Mucosa of descending colon (tissue), 3 donors: ENCODE results near the gene MTA3. TPM values are rescaled to one million over a fixed set of nuclear protein-coding genes. Genes with fewer than 3 reads are reported as not detected.

Source experiments
- ATAC-seq: fragments of 200-7000 bp; cut with Tn5 transposase; one replicate; pipeline ENCODE4 v1.9.1; 2020; ENCODE audit warnings: mild to moderate bottlenecking, moderate library complexity
- DNase-seq, 3 donors: peaks; one replicate each; pipeline ENCODE4 v3.0.0-alpha.2; 2020
- H3K36me3 ChIP-seq: fragments of 200-600 bp; one replicate; pipeline ENCODE4 v1.8.0; 2021; ENCODE audit warnings: low read depth, mild to moderate bottlenecking
- H3K4me1 ChIP-seq: fragments of 200-600 bp; one replicate; pipeline ENCODE4 v1.8.0; 2021; ENCODE audit warnings: low read depth, mild to moderate bottlenecking
- H3K4me3 ChIP-seq: fragments of 200-600 bp; one replicate; pipeline ENCODE4 v1.8.0; 2021; ENCODE audit warnings: mild to moderate bottlenecking
- H3K9me3 ChIP-seq: fragments of 200-600 bp; one replicate; pipeline ENCODE4 v1.8.0; 2021; ENCODE audit warnings: mild to moderate bottlenecking
- CTCF ChIP-seq: fragments of 200-600 bp; IDR thresholded peaks from one replicate; pipeline ENCODE4 v1.8.0; 2022; ENCODE audit warnings: antibody characterized with exemption, mild to moderate bottlenecking
- intact Hi-C, 2 donors: fragments of 100-400 bp; cut with DNase I in 1 of 2; cut with micrococcal nuclease in 1 of 2; formaldehyde crosslinking; loops; one replicate each; pipeline versions ENCODE4 v1.11.0 to v1.11.1; 2022; cut with DNase I, micrococcal nuclease
- total RNA-seq, 3 donors: library from RNA; stranded (reverse); fragmentation: NEBNext Ultra II Directional in 2 of 3; extraction: Animal tissue kit (Norgen Biotek cat#: 25700) in 2 of 3; gene quantifications; one replicate each; pipeline versions ENCODE4 v1.2.1 to v1.2.4, GENCODE V29; 2021 to 2023
- donor health status: DM: no; HTN: no; CAD: no; lungs with moderate emphysema.
- donor health status: DM: no; HTN: no; CAD: no.
- donor health status: DM: no; HTN: yes; CAD: no.

The MTA3 gene
- total RNA-seq, 3 donors from 2014 or later = 44.8 to 58.9 (median 52.8) TPM

DNA sequence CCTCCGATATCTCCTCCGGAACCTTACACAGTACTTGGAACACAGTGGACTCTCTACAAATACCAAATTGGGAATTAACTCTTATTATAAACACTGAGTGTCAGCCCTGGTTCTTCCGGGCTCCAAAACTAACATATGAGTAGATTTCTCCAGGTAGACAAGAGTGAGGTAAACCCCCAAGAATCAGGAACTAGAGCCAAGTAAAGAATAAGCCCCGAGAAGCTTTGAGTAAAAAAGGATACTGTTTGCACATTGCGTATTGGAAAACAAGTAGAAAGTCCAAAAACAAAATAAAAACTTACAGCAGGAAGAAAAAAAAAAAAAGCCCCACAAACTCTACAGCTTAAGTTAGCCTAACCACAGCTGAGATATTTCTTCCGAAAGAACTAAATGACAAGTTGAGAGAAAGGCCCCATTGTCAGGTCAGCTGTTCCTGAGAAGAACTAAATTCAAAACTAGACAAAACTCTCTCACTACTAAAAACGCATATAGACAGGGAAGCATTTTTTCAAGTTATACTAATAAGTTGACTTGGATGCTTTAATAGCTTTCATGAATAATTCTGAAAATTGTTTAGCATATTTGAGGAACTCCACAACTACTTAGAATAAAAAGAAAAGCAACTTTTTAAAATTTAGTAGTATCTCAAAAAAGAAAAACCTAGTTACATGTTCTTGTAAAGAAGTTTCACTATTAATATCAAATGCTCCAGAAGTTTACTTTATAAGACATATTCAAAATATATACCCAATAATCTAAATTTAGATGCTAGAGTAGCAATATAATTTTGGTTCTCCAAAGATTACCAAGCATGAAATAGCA lies 228.2 kb downstream of the MTA3 start:
- TF ChIP-seq CTCF = no peak
- Histone ChIP-seq H3K4me1 (peaks cover 2% of the 10 kb centered on the region), H3K9me3 (no peaks in the 10 kb centered on the region), H3K36me3 (no peaks in the 10 kb centered on the region), H3K4me3 (no peak overlapping the region)
- DNase-seq (no peak), ATAC-seq (no peak)
- intact Hi-C loops = no loop called here

DNA sequence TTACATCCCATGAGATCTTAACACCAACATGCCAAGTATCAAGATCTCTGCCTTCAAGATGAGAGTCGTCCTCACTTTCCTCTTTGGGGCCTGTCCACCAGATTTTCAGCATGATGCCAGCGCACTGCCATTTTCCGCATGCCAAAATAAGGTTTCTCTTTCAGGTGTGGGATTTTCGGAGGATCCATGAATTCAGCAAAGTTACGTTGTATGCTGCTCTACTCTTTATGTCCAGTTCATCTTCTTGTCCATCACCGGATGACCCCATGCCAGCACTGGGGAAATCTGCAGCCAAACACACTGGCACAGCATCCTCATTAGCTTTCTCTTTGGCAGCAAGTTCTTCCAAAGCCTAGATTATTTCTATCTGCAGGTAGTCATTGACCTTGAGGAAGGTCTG lies 228.8 kb downstream of the MTA3 start:
- Histone ChIP-seq H3K4me1 (peaks cover 2% of the 10 kb centered on the region), H3K4me3 (no peak overlapping the region), H3K36me3 (no peaks in the 10 kb centered on the region), H3K9me3 (no peaks in the 10 kb centered on the region)
- intact Hi-C loops = no loop called here
- DNase-seq (no peak), ATAC-seq (no peak)
- no peak for TF ChIP-seq CTCF

GRCh38 chr2:42799881-42800280 lies 231.4 kb downstream of the MTA3 start:
- Histone ChIP-seq H3K9me3 (no peaks in the 10 kb centered on the region), H3K4me1 (peaks cover 2% of the 10 kb centered on the region), H3K36me3 (no peaks in the 10 kb centered on the region), H3K4me3 (no peak overlapping the region)
- no peak for TF ChIP-seq CTCF
- ATAC-seq = no peak
- intact Hi-C loops = no loop called here
- DNase-seq = no peak

DNA sequence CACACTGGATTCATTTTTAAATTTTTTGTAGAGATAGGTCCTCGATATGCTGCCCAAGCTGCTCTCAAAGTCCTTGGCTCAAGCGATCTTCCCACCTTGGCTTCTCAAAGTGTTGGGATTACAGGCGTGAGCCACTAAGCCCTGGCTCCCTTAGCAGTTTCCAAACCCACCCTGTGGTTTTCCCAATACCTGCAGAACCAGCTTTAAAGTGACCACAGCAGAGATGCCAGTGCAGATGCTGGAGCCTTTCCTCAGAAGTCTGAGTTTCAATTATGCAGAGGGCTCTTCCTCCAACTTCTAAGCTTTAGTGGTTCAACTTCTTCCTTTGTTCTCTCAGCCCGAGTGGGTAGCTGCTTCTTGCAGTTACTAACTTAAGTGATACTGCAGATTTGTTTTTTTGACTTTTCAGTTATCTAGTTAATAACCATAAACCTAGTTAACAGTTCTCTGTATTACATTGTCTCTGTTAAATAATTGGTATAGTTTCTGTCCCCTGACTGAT lies 232.1 kb downstream of the MTA3 start:
- H3K4me1 ChIP-seq = peaks cover 2% of the 10 kb centered on the region
- no peaks in the 10 kb centered on the region for H3K9me3 ChIP-seq
- no peak for TF ChIP-seq CTCF
- H3K4me3 ChIP-seq = no peak overlapping the region
- no peaks in the 10 kb centered on the region for H3K36me3 ChIP-seq
- ATAC-seq (no peak), DNase-seq (no peak)
- intact Hi-C loops = no loop called here

GRCh38 chr2:42800981-42801380 lies 232.5 kb downstream of the MTA3 start:
- Histone ChIP-seq H3K36me3 (no peaks in the 10 kb centered on the region), H3K4me3 (no peak overlapping the region), H3K4me1 (peaks cover 2% of the 10 kb centered on the region), H3K9me3 (no peaks in the 10 kb centered on the region)
- ATAC-seq (no peak), DNase-seq (no peak)
- intact Hi-C loops = no loop called here
- TF ChIP-seq CTCF = no peak
